ENCODE results near the gene THOC2.
"Not testable (repeated sequence)": the region's sequence is repeated elsewhere in the genome, so short reads cannot be mapped to it uniquely, and the experiment has no call there.

THOC2 gene

GRCh38 chrX:123675154-123675553 is 57.7 kb downstream of the THOC2 start:
- Histone ChIP-seq H3K27ac (ENCODE audit: low read length) (no peak overlapping the region), H3K4me2 (ENCODE audit: low read length) (no peak overlapping the region), H2AFZ (ENCODE audit: low read depth, low read length) (no peak overlapping the region), H3K79me2 (ENCODE audit: low read length) (no peaks in the 10 kb centered on the region), H3K36me3 (replicated peaks; ENCODE audit: low read depth, low read length) (peaks cover 23% of the 10 kb centered on the region), H3K9ac (ENCODE audit: low read length) (no peak overlapping the region), H3K9me3 (ENCODE audit: insufficient read depth, low read length) (no peaks in the 10 kb centered on the region), H3K4me1 (ENCODE audit: low read length) (no peaks in the 10 kb centered on the region), H4K20me1 (ENCODE audit: insufficient read depth, low read length) (no peaks in the 10 kb centered on the region), H3K27me3 (ENCODE audit: low read depth, low read length) (no peaks in the 10 kb centered on the region), H3K4me3 (ENCODE audit: low read length) (no peak overlapping the region)
- TF ChIP-seq CTCF (IDR thresholded peaks at IDR 0.05; ENCODE audit: low read depth, low read length), result no peak
- TF ChIP-seq EZH2phosphoT487 (IDR thresholded peaks at IDR 0.05; ENCODE audit: low read depth), result no peak

GRCh38 chrX:123673813-123674212 is 59.0 kb downstream of the THOC2 start:
- TF ChIP-seq EZH2phosphoT487 (IDR thresholded peaks at IDR 0.05; ENCODE audit: low read depth) (no peak), CTCF (IDR thresholded peaks at IDR 0.05; ENCODE audit: low read depth, low read length) (no peak)
- H3K79me2 ChIP-seq (ENCODE audit: low read length), result no peaks in the 10 kb centered on the region
- no peak overlapping the region for H3K4me2 ChIP-seq (ENCODE audit: low read length)
- no peak overlapping the region for H3K4me3 ChIP-seq (ENCODE audit: low read length)
- H3K36me3 ChIP-seq (replicated peaks; ENCODE audit: low read depth, low read length), result peaks cover 23% of the 10 kb centered on the region
- no peaks in the 10 kb centered on the region for H4K20me1 ChIP-seq (ENCODE audit: insufficient read depth, low read length)
- H3K4me1 ChIP-seq (ENCODE audit: low read length), result no peaks in the 10 kb centered on the region
- H3K27ac ChIP-seq (ENCODE audit: low read length), result no peak overlapping the region
- no peak overlapping the region for H3K9ac ChIP-seq (ENCODE audit: low read length)
- H2AFZ ChIP-seq (ENCODE audit: low read depth, low read length), result no peak overlapping the region
- H3K27me3 ChIP-seq (ENCODE audit: low read depth, low read length), result no peaks in the 10 kb centered on the region
- H3K9me3 ChIP-seq (ENCODE audit: insufficient read depth, low read length), result no peaks in the 10 kb centered on the region

GRCh38 chrX:123665197-123665596 is 67.7 kb downstream of the THOC2 start:
- Histone ChIP-seq H3K4me1 (ENCODE audit: low read length) (no peaks in the 10 kb centered on the region), H2AFZ (ENCODE audit: low read depth, low read length) (no peak overlapping the region), H3K27ac (ENCODE audit: low read length) (no peak overlapping the region), H3K36me3 (replicated peaks; ENCODE audit: low read depth, low read length) (peaks cover 31% of the 10 kb centered on the region), H3K27me3 (ENCODE audit: low read depth, low read length) (no peaks in the 10 kb centered on the region), H3K9ac (ENCODE audit: low read length) (no peak overlapping the region), H4K20me1 (ENCODE audit: insufficient read depth, low read length) (no peaks in the 10 kb centered on the region), H3K9me3 (ENCODE audit: insufficient read depth, low read length) (no peaks in the 10 kb centered on the region), H3K79me2 (ENCODE audit: low read length) (no peaks in the 10 kb centered on the region; the same call in 1 of the 2 replicates), H3K4me2 (ENCODE audit: low read length) (no peak overlapping the region), H3K4me3 (ENCODE audit: low read length) (no peak overlapping the region)
- TF ChIP-seq CTCF (IDR thresholded peaks at IDR 0.05; ENCODE audit: low read depth, low read length) (no peak), EZH2phosphoT487 (IDR thresholded peaks at IDR 0.05; ENCODE audit: low read depth) (no peak)

- not testable (repeated sequence) for H2AFZ ChIP-seq (ENCODE audit: low read depth, low read length); H3K27me3 ChIP-seq (ENCODE audit: low read depth, low read length)
- H3K36me3 ChIP-seq (replicated peaks; ENCODE audit: low read depth, low read length), result peaks cover 36% of the 10 kb centered on the region
These were observed 68.2 kb downstream of the THOC2 start for GRCh38 chrX:123664467-123665167.

GRCh38 chrX:123663720-123664119 is 69.1 kb downstream of the THOC2 start:
- H3K4me1 ChIP-seq (ENCODE audit: low read length); H3K9ac ChIP-seq (ENCODE audit: low read length); H3K27ac ChIP-seq (ENCODE audit: low read length); H3K9me3 ChIP-seq (ENCODE audit: insufficient read depth, low read length); H3K27me3 ChIP-seq (ENCODE audit: low read depth, low read length); H3K79me2 ChIP-seq (ENCODE audit: low read length); H3K4me2 ChIP-seq (ENCODE audit: low read length); H4K20me1 ChIP-seq (ENCODE audit: insufficient read depth, low read length); H2AFZ ChIP-seq (ENCODE audit: low read depth, low read length); H3K4me3 ChIP-seq (ENCODE audit: low read length): not testable (repeated sequence)
- peaks cover 36% of the 10 kb centered on the region for H3K36me3 ChIP-seq (replicated peaks; ENCODE audit: low read depth, low read length)

More at GRCh38 chrX:123664467-123665167, 68.2 kb downstream of the THOC2 start:
- H3K9ac ChIP-seq (ENCODE audit: low read length); H3K79me2 ChIP-seq (ENCODE audit: low read length); H3K9me3 ChIP-seq (ENCODE audit: insufficient read depth, low read length); H3K4me2 ChIP-seq (ENCODE audit: low read length); H4K20me1 ChIP-seq (ENCODE audit: insufficient read depth, low read length); H3K4me1 ChIP-seq (ENCODE audit: low read length); H3K4me3 ChIP-seq (ENCODE audit: low read length); H3K27ac ChIP-seq (ENCODE audit: low read length): not testable (repeated sequence)

GRCh38 chrX:123656507-123656906 is 76.3 kb downstream of the THOC2 start:
- not testable (repeated sequence) for H3K4me1 ChIP-seq (ENCODE audit: low read length); H3K27ac ChIP-seq (ENCODE audit: low read length); H3K36me3 ChIP-seq (replicated peaks; ENCODE audit: low read depth, low read length)

GRCh38 chrX:123648811-123649181 is 84.1 kb downstream of the THOC2 start:
- peaks cover 11% of the 10 kb centered on the region for H3K4me1 ChIP-seq (ENCODE audit: low read length)
- H3K79me2 ChIP-seq (ENCODE audit: low read length), result peaks cover 43% of the 10 kb centered on the region
- H3K9ac ChIP-seq (ENCODE audit: low read length); H3K36me3 ChIP-seq (replicated peaks; ENCODE audit: low read depth, low read length); H3K27me3 ChIP-seq (ENCODE audit: low read depth, low read length); H3K9me3 ChIP-seq (ENCODE audit: insufficient read depth, low read length); H2AFZ ChIP-seq (ENCODE audit: low read depth, low read length); H3K27ac ChIP-seq (ENCODE audit: low read length); H3K4me3 ChIP-seq (ENCODE audit: low read length); H3K4me2 ChIP-seq (ENCODE audit: low read length): not testable (repeated sequence)
- peaks cover 12% of the 10 kb centered on the region for H4K20me1 ChIP-seq (ENCODE audit: insufficient read depth, low read length)

More at GRCh38 chrX:123656507-123656906, 76.3 kb downstream of the THOC2 start:
- H2AFZ ChIP-seq (ENCODE audit: low read depth, low read length); H3K27me3 ChIP-seq (ENCODE audit: low read depth, low read length); H3K9ac ChIP-seq (ENCODE audit: low read length); H3K9me3 ChIP-seq (ENCODE audit: insufficient read depth, low read length); H4K20me1 ChIP-seq (ENCODE audit: insufficient read depth, low read length); H3K4me2 ChIP-seq (ENCODE audit: low read length); H3K4me3 ChIP-seq (ENCODE audit: low read length): not testable (repeated sequence)
- H3K79me2 ChIP-seq (ENCODE audit: low read length), result peaks cover 18% of the 10 kb centered on the region
